Left lung (tissue), 10 donors: ENCODE results near the gene ANKMY2. TPM values are rescaled to one million over a fixed set of nuclear protein-coding genes. Genes with fewer than 3 reads are reported as not detected.

Experiments used
- ATAC-seq: fragments of 200-7000 bp; cut with Tn5 transposase; one replicate; pipeline ENCODE4 v1.9.1; 2020; ENCODE audit warnings: moderate library complexity
- DNase-seq, 4 donors: peaks; one replicate each; pipeline ENCODE4 v3.0.0-alpha.2; 2013 to 2020
- H3K27ac ChIP-seq, 2 donors: fragments of 200-600 bp; sonication (generic) in 1 of 2; one replicate each; pipeline versions ENCODE4 v1.5.0 to v1.8.0; 2020 to 2021
- H3K27me3 ChIP-seq, 2 donors: fragments of 200-600 bp; sonication (generic) in 1 of 2; one replicate each; pipeline versions ENCODE4 v1.5.0 to v1.8.0; 2020 to 2021
- H3K36me3 ChIP-seq, 2 donors: fragments of 200-600 bp; sonication (generic) in 1 of 2; one replicate each; pipeline versions ENCODE4 v1.5.0 to v1.8.0; 2020 to 2021
- H3K4me1 ChIP-seq, 2 donors: fragments of 200-600 bp; one replicate each; pipeline ENCODE4 v1.8.0; 2021
- H3K4me3 ChIP-seq, 2 donors: fragments of 200-600 bp; sonication (generic) in 1 of 2; one replicate each; pipeline versions ENCODE4 v1.5.0 to v1.8.0; 2020 to 2021; ENCODE audit warnings: mild to moderate bottlenecking in 1 of 2
- H3K9me3 ChIP-seq, 2 donors: fragments of 200-600 bp; sonication (generic) in 1 of 2; one replicate each; pipeline versions ENCODE4 v1.5.0 to v1.8.0; 2020 to 2021
- CTCF ChIP-seq, 2 donors: fragments of 200-600 bp; sonication (generic) in 1 of 2; IDR thresholded peaks; one replicate each; pipeline versions ENCODE4 v1.5.0 to v1.8.0; 2021; ENCODE audit warnings: antibody characterized with exemption in 2 of 2
- intact Hi-C, 2 donors: fragments of 100-400 bp; cut with DNase I; formaldehyde crosslinking; loops; one replicate each; pipeline versions ENCODE4 v1.11.2 to v1.14.2; 2022
- polyA plus RNA-seq, 6 donors: library from polyadenylated mRNA; unstranded; fragments of 120-200 nt; gene quantifications; one replicate each; pipeline ENCODE4 v1.2.1, GENCODE V29; 2013; ENCODE audit not compliant: insufficient read length in 6 of 6
- total RNA-seq, 2 donors: library from RNA; stranded (reverse); fragmentation: NEBNext Ultra II Directional; extraction: Animal tissue kit (Norgen Biotek cat#: 25700); gene quantifications; one replicate each; pipeline ENCODE4 v1.2.1, GENCODE V29; 2021
- donor health status: DM: no; HTN: yes; CAD: no.
- donor health status: DM: no; HTN: no; CAD: no.

ANKMY2 gene
- total and polyA plus RNA-seq, 8 donors: 11.8 to 40.7 (median 34.6) TPM

GRCh38 chr7:16668978-16669377, 23.4 kb upstream of the ANKMY2 start:
- peak; percentile 37 for ATAC-seq
- peak overlapping the region; percentile 46 to 90 for H3K27ac ChIP-seq

GRCh38 chr7:16668049-16668858, 22.7 kb upstream of the ANKMY2 start:
- Histone ChIP-seq H3K4me3 (no peak overlapping the region), H3K36me3 (peaks cover 0 to 20% of the 10 kb centered on the region in 2 donors), H3K4me1 (peaks cover 12 to 21% of the 10 kb centered on the region in 2 donors), H3K27me3 (no peaks in the 10 kb centered on the region), H3K9me3 (no peaks in the 10 kb centered on the region), H3K27ac (peak overlapping the region; percentile 46 to 90)
- DNase-seq: peak; percentile 26 to 85 (median 66)
- peak; percentile 95 for ATAC-seq
- intact Hi-C loops: no loop called here
- no peak for TF ChIP-seq CTCF (IDR thresholded peaks at IDR 0.05)

More at GRCh38 chr7:16668978-16669377, 23.4 kb upstream of the ANKMY2 start:
- H3K27me3 ChIP-seq: no peaks in the 10 kb centered on the region
- H3K4me1 ChIP-seq: peaks cover 12 to 21% of the 10 kb centered on the region in 2 donors
- DNase-seq: no peak
- no peak overlapping the region for H3K4me3 ChIP-seq
- intact Hi-C loops: no loop called here
- TF ChIP-seq CTCF (IDR thresholded peaks at IDR 0.05): no peak
- peaks cover 0 to 21% of the 10 kb centered on the region in 2 donors for H3K36me3 ChIP-seq
- no peaks in the 10 kb centered on the region for H3K9me3 ChIP-seq

GRCh38 chr7:16667355-16667754, 21.8 kb upstream of the ANKMY2 start:
- no peak for ATAC-seq
- peak overlapping the region; percentile 46 to 90 for H3K27ac ChIP-seq
- TF ChIP-seq CTCF (IDR thresholded peaks at IDR 0.05): no peak

GRCh38 chr7:16661924-16662323, 16.4 kb upstream of the ANKMY2 start:
- no peak for ATAC-seq
- no peak overlapping the region for H3K27ac ChIP-seq
- intact Hi-C loops: no loop called here

More at GRCh38 chr7:16667355-16667754, 21.8 kb upstream of the ANKMY2 start:
- Histone ChIP-seq H3K4me3 (no peak overlapping the region), H3K27me3 (no peaks in the 10 kb centered on the region), H3K36me3 (peaks cover 0 to 20% of the 10 kb centered on the region in 2 donors), H3K9me3 (no peaks in the 10 kb centered on the region), H3K4me1 (peaks cover 12 to 21% of the 10 kb centered on the region in 2 donors)
- intact Hi-C loops: no loop called here
- DNase-seq: no peak

More at GRCh38 chr7:16661924-16662323, 16.4 kb upstream of the ANKMY2 start:
- no peak for DNase-seq
- Histone ChIP-seq H3K4me3 (no peak overlapping the region), H3K9me3 (no peaks in the 10 kb centered on the region), H3K27me3 (no peaks in the 10 kb centered on the region), H3K36me3 (peaks cover 0 to 14% of the 10 kb centered on the region in 2 donors), H3K4me1 (peaks cover 0 to 11% of the 10 kb centered on the region in 2 donors)
- no peak for TF ChIP-seq CTCF (IDR thresholded peaks at IDR 0.05)
